Loucy (cell line): ENCODE data around the gene ANKZF1.

Experiments
- CTCF ChIP-seq: fragments of 200-600 bp; sonication (generic); conservative IDR thresholded peaks from 2 replicates; pipeline ENCODE4 v1.5.1; 2014; ENCODE audit warnings: mild to moderate bottlenecking, antibody characterized with exemption, low read length
- EZH2phosphoT487 ChIP-seq: fragments of 200-600 bp; IDR thresholded peaks from 2 replicates; pipeline ENCODE4 v1.6.1; 2018; ENCODE audit warnings: antibody characterized with exemption, mild to moderate bottlenecking, moderate library complexity, borderline replicate concordance

DNA sequence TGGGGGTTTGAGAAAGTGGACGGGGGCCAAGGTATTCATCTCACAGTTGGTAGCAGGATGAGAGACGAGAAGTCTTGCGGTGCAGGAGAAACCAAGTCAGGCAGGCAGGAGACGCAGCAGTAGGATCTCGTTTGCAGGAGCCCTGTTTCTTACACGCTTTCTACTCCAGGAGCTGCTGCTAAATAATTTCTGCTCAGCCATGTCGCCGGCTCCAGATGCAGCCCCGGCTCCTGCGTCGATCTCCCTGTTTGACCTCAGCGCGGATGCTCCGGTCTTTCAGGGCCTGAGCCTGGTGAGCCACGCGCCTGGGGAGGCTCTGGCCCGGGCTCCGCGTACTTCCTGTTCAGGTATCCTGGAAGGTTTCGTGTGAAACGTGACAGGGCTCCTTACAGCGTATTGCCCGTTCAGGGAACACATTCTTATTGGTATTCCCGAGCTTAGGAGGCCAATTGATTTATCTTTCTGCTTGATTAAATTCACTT is 494 bp downstream of the ANKZF1 start:
- TF ChIP-seq CTCF (no peak), EZH2phosphoT487 (no peak)
